SKM-1 (cell line): ENCODE results near the gene CDCA4.
"Not testable (repeated sequence)": the region's sequence is repeated elsewhere in the genome, so short reads cannot be mapped to it uniquely, and the experiment has no call there.

Experiments used
- DNase-seq: peaks from one replicate; lab custom pipeline; 2025; ENCODE audit not compliant: unreplicated experiment; lab: John Stamatoyannopoulos, UW

CDCA4 gene

GRCh38 chr14:105034315-105035039, 13.6 kb upstream of the CDCA4 start:
- no peak for DNase-seq

DNA sequence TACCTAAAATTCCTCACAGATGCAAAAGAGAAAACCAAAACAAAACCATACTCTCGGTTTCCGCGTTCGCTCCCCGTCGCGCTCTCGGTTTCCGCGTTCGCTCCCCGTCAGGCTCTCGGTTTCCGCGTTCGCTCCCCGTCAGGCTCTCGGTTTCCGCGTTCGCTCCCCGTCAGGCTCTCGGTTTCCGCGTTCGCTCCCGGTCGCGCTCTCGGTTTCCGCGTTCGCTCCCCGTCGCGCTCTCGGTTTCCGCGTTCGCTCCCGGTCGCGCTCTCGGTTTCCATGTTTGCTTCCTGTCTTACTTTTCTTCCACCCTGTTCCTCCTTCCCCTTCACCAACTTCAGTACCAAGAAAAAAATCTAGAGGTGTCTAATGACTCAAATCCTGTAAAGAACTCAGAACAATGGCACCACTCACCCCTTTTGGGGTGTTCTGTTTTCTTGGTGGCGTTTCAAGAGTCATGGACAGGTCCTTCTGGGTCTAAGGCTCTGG, 12.6 kb upstream of the CDCA4 start:
- DNase-seq, result not testable (repeated sequence)

DNA sequence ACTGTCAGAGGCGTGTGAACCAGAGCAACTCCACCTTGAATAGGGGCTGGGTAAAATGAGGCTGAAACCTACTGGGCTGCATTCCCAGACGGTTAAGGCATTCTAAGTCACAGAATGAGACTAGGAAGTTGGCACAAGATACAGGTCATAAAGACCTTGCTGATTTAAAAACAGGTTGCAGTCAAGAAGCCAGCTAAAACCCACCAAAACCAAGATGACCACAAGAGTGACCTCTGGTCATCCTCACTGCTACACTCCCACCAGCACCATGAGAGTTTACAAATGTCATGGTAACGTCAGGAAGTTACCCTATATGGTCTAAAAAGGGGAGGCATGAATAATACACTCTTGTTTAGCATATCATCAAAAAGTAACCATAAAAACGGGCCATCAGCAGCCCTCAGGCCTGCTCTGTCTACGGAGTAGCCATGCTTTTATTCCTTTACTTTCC, 11.6 kb upstream of the CDCA4 start:
- not testable (repeated sequence) for DNase-seq

- no peak for DNase-seq
Observed at GRCh38 chr14:105030836-105031396, 10.0 kb upstream of the CDCA4 start.

GRCh38 chr14:105030194-105030593, 9.3 kb upstream of the CDCA4 start:
- DNase-seq, result no peak

- no peak for DNase-seq
Observed at GRCh38 chr14:105029402-105029801, 8.5 kb upstream of the CDCA4 start.

- DNase-seq, result no peak
Observed at GRCh38 chr14:105028251-105028927, 7.5 kb upstream of the CDCA4 start.

- not testable (repeated sequence) for DNase-seq
Observed at GRCh38 chr14:105027718-105028117, 6.8 kb upstream of the CDCA4 start.

GRCh38 chr14:105026802-105027563, 6.1 kb upstream of the CDCA4 start:
- DNase-seq, result no peak

GRCh38 chr14:105026033-105026785, 5.3 kb upstream of the CDCA4 start:
- DNase-seq, result no peak

DNA sequence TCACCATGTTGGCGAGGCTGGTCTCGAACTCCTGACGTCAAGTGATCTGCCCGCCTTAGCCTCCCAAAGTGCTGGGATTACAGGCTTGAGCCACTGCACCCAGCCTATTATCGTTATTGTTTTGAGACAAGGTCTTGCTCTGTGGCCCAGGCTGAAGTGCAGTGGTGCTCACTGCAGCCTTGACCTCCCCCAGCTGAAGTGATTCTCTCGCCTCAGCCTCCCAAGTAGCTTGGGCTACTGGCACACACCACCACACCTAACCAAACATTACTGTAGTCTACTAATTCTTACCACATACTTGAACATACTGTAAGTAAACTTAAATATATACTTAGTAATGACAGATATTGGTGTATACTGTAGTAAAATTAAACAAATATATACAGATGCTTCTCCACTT, 4.5 kb upstream of the CDCA4 start:
- DNase-seq, result no peak

GRCh38 chr14:105023791-105024480, 3.1 kb upstream of the CDCA4 start:
- no peak for DNase-seq

GRCh38 chr14:105023144-105023543, 2.3 kb upstream of the CDCA4 start:
- no peak for DNase-seq

GRCh38 chr14:105022276-105022670, 1.4 kb upstream of the CDCA4 start:
- DNase-seq, result no peak

GRCh38 chr14:105021656-105022275, 883 bp upstream of the CDCA4 start:
- DNase-seq, result no peak

- DNase-seq, result no peak
Observed at GRCh38 chr14:105019861-105020814, 745 bp downstream of the CDCA4 start.

- no peak for DNase-seq
Observed at GRCh38 chr14:105018414-105018813, 2.5 kb downstream of the CDCA4 start.

DNA sequence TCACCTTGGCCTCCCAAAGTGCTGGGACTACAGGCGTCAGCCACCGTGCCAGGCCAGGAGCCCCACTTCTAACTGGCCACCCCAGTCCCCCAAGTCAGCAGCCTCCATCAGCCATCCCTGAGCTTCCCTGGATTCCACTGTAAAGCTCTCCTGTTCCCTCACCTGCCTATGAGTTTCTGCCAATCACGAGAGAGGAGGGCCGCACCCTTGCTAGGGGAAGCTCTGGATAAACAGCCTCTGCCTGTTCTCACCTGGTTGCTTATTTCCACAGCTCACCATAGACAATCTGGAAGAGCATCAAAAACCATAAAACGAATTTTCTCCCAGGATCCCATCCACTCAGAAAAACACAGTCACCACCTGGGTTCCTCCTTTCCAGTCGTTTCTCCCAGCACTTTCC, 5.0 kb downstream of the CDCA4 start:
- DNase-seq, result no peak
